Suprapubic skin (tissue), 3 donors: ENCODE results near the gene KRAS.

Experiments used
- CTCF ChIP-seq, 2 donors: fragments of 200-600 bp in 1 of 2; fragments of 450-650 bp in 1 of 2; sonication (generic) in 1 of 2; IDR thresholded peaks; one replicate each; pipeline ENCODE4 v1.5.1; 2016 to 2019; ENCODE audit warnings: antibody characterized with exemption in 2 of 2, mild to moderate bottlenecking in 1 of 2, moderate library complexity in 1 of 2
- EP300 ChIP-seq: sonication (generic); formaldehyde crosslinking; IDR thresholded peaks from one replicate; pipeline ENCODE4 v1.6.1; 2017; ENCODE audit warnings: antibody characterized with exemption
- POLR2A ChIP-seq, 2 donors: fragments of 450-650 bp; IDR thresholded peaks; one replicate each; pipeline ENCODE4 v1.6.1; 2017; ENCODE audit warnings: antibody characterized with exemption in 2 of 2, mild to moderate bottlenecking in 2 of 2, moderate library complexity in 2 of 2

GRCh38 chr12:25194722-25195055 lies 56.0 kb downstream of the KRAS start:
- TF ChIP-seq CTCF (IDR thresholded peaks at IDR 0.05) (no peak), EP300 (no peak), POLR2A (IDR thresholded peaks at IDR 0.05) (no peak)
